K562 (cell line): Measurements from ENCODE around the gene MTTP.

Experiments used
- CBX5 ChIP-seq: IDR thresholded peaks from 2 replicates; pipeline ENCODE4 v1.6.1; 2014; ENCODE audit warnings: low read depth, borderline replicate concordance
- EZH2 ChIP-seq: IDR thresholded peaks from 2 replicates; pipeline ENCODE4 v1.6.1; 2012; ENCODE audit warnings: low read depth, mild to moderate bottlenecking, inconsistent platforms, low read length, borderline replicate concordance
- JUND ChIP-seq, 2 experiments: IDR thresholded peaks; 2 replicates in 1 of 2; 3 replicates in 1 of 2; pipeline ENCODE4 v1.6.1; 2011; ENCODE audit warnings: borderline replicate concordance in 2 of 2, low read depth in 2 of 2, low read length in 2 of 2, improper control_type of control experiment in 1 of 2, missing biosample characterization in 1 of 2, missing genetic modification characterization in 1 of 2, missing genetic modification reagents in 1 of 2
- MYBL2 ChIP-seq, 2 experiments: fragments of 450-650 bp in 1 of 2; sonication (generic) in 1 of 2; formaldehyde crosslinking in 1 of 2; IDR thresholded peaks; 2 replicates each; pipeline versions ENCODE4 v1.6.1 to v1.8.1; 2017 to 2022; ENCODE audit warnings: borderline replicate concordance in 1 of 2, inconsistent platforms in 1 of 2, low read depth in 1 of 2, mild to moderate bottlenecking in 1 of 2, missing genetic modification reagents in 1 of 2, moderate library complexity in 1 of 2
- NFIC ChIP-seq: fragments of 450-650 bp; IDR thresholded peaks from 2 replicates; pipeline ENCODE4 v1.6.1; 2017; ENCODE audit warnings: mild to moderate bottlenecking, inconsistent platforms
- NFYB ChIP-seq: IDR thresholded peaks from 2 replicates; pipeline ENCODE4 v1.6.1; 2011; ENCODE audit warnings: mild to moderate bottlenecking, moderate library complexity; ENCODE audit not compliant: insufficient read length; ENCODE audit errors: extremely low read depth
- POLR2A ChIP-seq: fragments of 450-650 bp; conservative IDR thresholded peaks from 2 replicates; pipeline ENCODE4 v1.6.1; 2016
- RBBP5 ChIP-seq: fragments of 200-600 bp; sonication (generic); IDR thresholded peaks from 2 replicates; pipeline ENCODE4 v1.6.1; 2012; ENCODE audit warnings: borderline replicate concordance, mild to moderate bottlenecking, low read length, control low read depth, inconsistent platforms; ENCODE audit not compliant: insufficient read depth, poor library complexity, severe bottlenecking
- TOE1 ChIP-seq, 2 experiments: fragments of 450-650 bp in 1 of 2; sonication (generic) in 1 of 2; formaldehyde crosslinking in 1 of 2; IDR thresholded peaks; 2 replicates each; pipeline versions ENCODE4 v1.7.1 to v1.8.0; 2016 to 2022; ENCODE audit warnings: borderline replicate concordance in 2 of 2, mild to moderate bottlenecking in 2 of 2, antibody characterized with exemption in 1 of 2, inconsistent platforms in 1 of 2, low read depth in 1 of 2, missing genetic modification reagents in 1 of 2, moderate library complexity in 1 of 2
- ZBTB8A ChIP-seq: fragments of 450-650 bp; IDR thresholded peaks from 2 replicates; pipeline ENCODE4 v1.6.1; 2018; ENCODE audit warnings: mild to moderate bottlenecking, moderate library complexity; ENCODE audit not compliant: partially characterized antibody
- ZNF589 ChIP-seq: fragments of 200-800 bp; sonication (Bioruptor generic); IDR thresholded peaks from 2 replicates; pipeline ENCODE4 v1.6.1; 2016; ENCODE audit warnings: low read depth, missing genetic modification characterization, missing compliant biosample characterization

- no peak for TF ChIP-seq POLR2A
- TF ChIP-seq NFIC, result no peak
- TF ChIP-seq JUND (IDR thresholded peaks at IDR 0.05; ENCODE audit: borderline replicate concordance, low read depth, low read length), result no peak
- TF ChIP-seq JUND (tag; IDR thresholded peaks at IDR 0.05; ENCODE audit: borderline replicate concordance, low read depth, low read length), result no peak
- no peak for TF ChIP-seq RBBP5
- TF ChIP-seq TOE1 (IDR thresholded peaks at IDR 0.05; ENCODE audit: borderline replicate concordance), result no peak
- TF ChIP-seq TOE1 (CRISPR knock-in tag; IDR thresholded peaks at IDR 0.05; ENCODE audit: borderline replicate concordance, low read depth), result no peak
- no peak for TF ChIP-seq MYBL2 (IDR thresholded peaks at IDR 0.05; ENCODE audit: low read depth)
- no peak for TF ChIP-seq MYBL2 (CRISPR knock-in tag; IDR thresholded peaks at IDR 0.05; ENCODE audit: borderline replicate concordance)
- TF ChIP-seq CBX5, result no peak
- TF ChIP-seq NFYB, result no peak
- no peak for TF ChIP-seq ZBTB8A
- TF ChIP-seq EZH2, result no peak
- no peak for TF ChIP-seq ZNF589 (CRISPR knock-in tag)
Measured at GRCh38 chr4:99585516-99585915, 10.9 kb downstream of the MTTP start.
